Keratinocyte (primary cell): Measurements from ENCODE around the gene CSNK1G2. TPM values are rescaled to one million over a fixed set of nuclear protein-coding genes. Genes with fewer than 3 reads are reported as not detected.
A peak's percentile ranks its signal among the peaks of the same experiment; 100 is the strongest.

Experiments
- DNase-seq: peaks from one replicate; pipeline ENCODE4 v3.0.0-alpha.2; 2011; ENCODE audit warnings: low read depth, missing footprints, low spot score
- FAIRE-seq: peaks from 2 replicates; lab custom pipeline; 2011; peaks lifted over from hg19 to GRCh38; lab: Jason Lieb, UNC
- H2AFZ ChIP-seq: 2 replicates; pipeline ENCODE4 v1.6.0; 2012; ENCODE audit warnings: low read length, control low read depth, inconsistent platforms; ENCODE audit not compliant: control insufficient read depth
- H3K27ac ChIP-seq: 2 replicates; pipeline ENCODE4 v1.5.1; 2011; ENCODE audit warnings: low read length; ENCODE audit not compliant: control insufficient read depth, insufficient read depth
- H3K27me3 ChIP-seq: 3 replicates; pipeline ENCODE4 v1.6.0; 2011; ENCODE audit warnings: low read length; ENCODE audit not compliant: control insufficient read depth, insufficient read depth; ENCODE audit errors: extremely low read depth
- H3K36me3 ChIP-seq, 2 experiments: 2 replicates in 1 of 2; 3 replicates in 1 of 2; pipeline ENCODE4 v1.5.1; 2011; ENCODE audit warnings: low read length in 2 of 2, mild to moderate bottlenecking in 1 of 2; ENCODE audit not compliant: control insufficient read depth in 2 of 2, insufficient read depth in 2 of 2; ENCODE audit errors: extremely low read depth in 1 of 2
- H3K4me1 ChIP-seq: 3 replicates; pipeline ENCODE4 v1.5.1; 2011; ENCODE audit warnings: low read length; ENCODE audit not compliant: control insufficient read depth, insufficient read depth; ENCODE audit errors: extremely low read depth
- H3K4me2 ChIP-seq: 3 replicates; pipeline ENCODE4 v1.6.0; 2011; ENCODE audit warnings: low read depth, low read length; ENCODE audit not compliant: control insufficient read depth, insufficient read depth; ENCODE audit errors: extremely low read depth
- H3K4me3 ChIP-seq, 3 experiments: fragments of 200-600 bp in 1 of 3; sonication (generic) in 1 of 3; 2 replicates in 2 of 3; 3 replicates in 1 of 3; pipeline ENCODE4 v1.5.1; 2011 to 2016; ENCODE audit warnings: low read length in 3 of 3, mild to moderate bottlenecking in 3 of 3, control low read depth in 2 of 3, inconsistent platforms in 1 of 3, low read depth in 1 of 3, mixed read lengths in 1 of 3, mixed run types in 1 of 3, moderate library complexity in 1 of 3; ENCODE audit not compliant: control insufficient read depth in 2 of 3, insufficient read depth in 2 of 3; ENCODE audit errors: extremely low read depth in 1 of 3
- H3K79me2 ChIP-seq: 2 replicates; pipeline ENCODE4 v1.6.0; 2012; ENCODE audit warnings: low read length; ENCODE audit not compliant: control insufficient read depth, insufficient read depth
- H3K9ac ChIP-seq: 3 replicates; pipeline ENCODE4 v1.6.0; 2011; ENCODE audit warnings: low read length; ENCODE audit not compliant: control insufficient read depth, insufficient read depth; ENCODE audit errors: extremely low read depth
- H3K9me1 ChIP-seq: 3 replicates; pipeline ENCODE4 v1.6.0; 2011; ENCODE audit warnings: low read length; ENCODE audit not compliant: control insufficient read depth, insufficient read depth; ENCODE audit errors: extremely low read depth
- H3K9me3 ChIP-seq: 2 replicates; pipeline ENCODE4 v1.5.1; 2012; ENCODE audit warnings: low read depth, low read length; ENCODE audit not compliant: control insufficient read depth
- H4K20me1 ChIP-seq: 3 replicates; pipeline ENCODE4 v1.6.0; 2011; ENCODE audit warnings: low read length; ENCODE audit not compliant: control insufficient read depth, insufficient read depth; ENCODE audit errors: extremely low read depth
- EZH2 ChIP-seq: IDR thresholded peaks from one replicate; pipeline ENCODE4 v1.6.1; 2012; ENCODE audit warnings: inconsistent platforms, mild to moderate bottlenecking, low read length, moderate library complexity
- dilution Hi-C: fragments of 300-500 bp; cut with MboI; formaldehyde crosslinking; loops from one replicate; pipeline ENCODE4 v1.7.0; 2020; ENCODE audit warnings: low sequenced_read_pairs; ENCODE audit not compliant: extremely low pct_ligation_motif_present
- polyA plus RNA-seq, 5 experiments: library from polyadenylated mRNA; depleted of rRNA in 3 of 5; stranded (reverse) in 3 of 5; stranded (forward) in 1 of 5; unstranded in 1 of 5; fragments of >200 nt; gene quantifications; 1 replicate in 1 of 5; 2 replicates in 3 of 5; 3 replicates in 1 of 5; pipeline versions ENCODE4 v1.2.1 to v1.2.3, GENCODE V29; 2011 to 2012; ENCODE audit warnings: missing spikeins in 2 of 5, low read depth in 1 of 5, low replicate concordance in 1 of 5
- TF ChIP-seq, protein P1 (sequence below), 3 experiments: IDR thresholded peaks in 1 of 3; conservative IDR thresholded peaks in 1 of 3; optimal IDR thresholded peaks in 1 of 3; 2 replicates in 2 of 3; 3 replicates in 1 of 3; pipeline versions ENCODE3 to v1.5.1; 2011; ENCODE audit warnings: low read length in 3 of 3, mild to moderate bottlenecking in 3 of 3, moderate library complexity in 2 of 3, control low read depth in 1 of 3, inconsistent platforms in 1 of 3; ENCODE audit not compliant: insufficient read depth in 2 of 3; ENCODE audit errors: extremely low read depth in 1 of 3

Gene CSNK1G2
- polyA plus RNA-seq, 1 donor (not counting 4 experiments of a cell fraction or from before 2014, with no cell fraction given) = 34.9 TPM

DNA sequence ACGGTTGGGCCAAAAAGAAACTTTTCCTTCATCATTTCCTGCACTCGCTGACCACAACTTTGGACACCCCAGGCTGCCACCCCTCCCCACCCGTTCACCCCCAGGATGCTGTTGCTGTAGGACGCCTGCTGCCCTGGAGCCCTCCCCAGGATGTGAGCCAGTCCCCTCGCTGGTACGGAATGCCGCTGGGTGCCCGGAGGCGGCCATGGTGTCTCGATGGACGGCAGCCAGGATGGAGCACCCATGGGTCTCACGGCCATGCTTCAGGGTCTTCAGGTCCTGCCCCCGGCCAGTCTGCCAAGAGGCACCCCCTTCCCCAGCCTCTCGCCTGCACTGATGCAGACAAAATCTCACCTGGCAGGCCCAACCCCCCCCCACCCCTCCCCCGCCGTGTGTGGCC is 15.4 kb upstream of the CSNK1G2 start:
- DNase-seq = no peak
- H3K27ac ChIP-seq = no peak overlapping the region
- peaks cover 4% of the 10 kb centered on the region for H3K4me1 ChIP-seq
- no peak for TF ChIP-seq EZH2
- TF ChIP-seq, protein P1, sequence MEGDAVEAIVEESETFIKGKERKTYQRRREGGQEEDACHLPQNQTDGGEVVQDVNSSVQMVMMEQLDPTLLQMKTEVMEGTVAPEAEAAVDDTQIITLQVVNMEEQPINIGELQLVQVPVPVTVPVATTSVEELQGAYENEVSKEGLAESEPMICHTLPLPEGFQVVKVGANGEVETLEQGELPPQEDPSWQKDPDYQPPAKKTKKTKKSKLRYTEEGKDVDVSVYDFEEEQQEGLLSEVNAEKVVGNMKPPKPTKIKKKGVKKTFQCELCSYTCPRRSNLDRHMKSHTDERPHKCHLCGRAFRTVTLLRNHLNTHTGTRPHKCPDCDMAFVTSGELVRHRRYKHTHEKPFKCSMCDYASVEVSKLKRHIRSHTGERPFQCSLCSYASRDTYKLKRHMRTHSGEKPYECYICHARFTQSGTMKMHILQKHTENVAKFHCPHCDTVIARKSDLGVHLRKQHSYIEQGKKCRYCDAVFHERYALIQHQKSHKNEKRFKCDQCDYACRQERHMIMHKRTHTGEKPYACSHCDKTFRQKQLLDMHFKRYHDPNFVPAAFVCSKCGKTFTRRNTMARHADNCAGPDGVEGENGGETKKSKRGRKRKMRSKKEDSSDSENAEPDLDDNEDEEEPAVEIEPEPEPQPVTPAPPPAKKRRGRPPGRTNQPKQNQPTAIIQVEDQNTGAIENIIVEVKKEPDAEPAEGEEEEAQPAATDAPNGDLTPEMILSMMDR (optimal IDR thresholded peaks at IDR 0.05 in 1 of 3, IDR thresholded peaks at IDR 0.05 in 1 of 3, conservative IDR thresholded peaks at IDR 0.05 in 1 of 3; ENCODE audit: extremely low read depth in 1 of 3, insufficient read depth in 2 of 3, low read length in 3 of 3) = no peak
- H3K27me3 ChIP-seq = no peaks in the 10 kb centered on the region
- dilution Hi-C loops = no loop called here
- no peaks in the 10 kb centered on the region for H3K9me1 ChIP-seq
- H3K36me3 ChIP-seq = peaks cover 8 to 17% of the 10 kb centered on the region in 2 experiments
- FAIRE-seq = no peak
- H3K9ac ChIP-seq = no peak overlapping the region
- H3K9me3 ChIP-seq = no peaks in the 10 kb centered on the region
- no peak overlapping the region for H2AFZ ChIP-seq
- H3K79me2 ChIP-seq = no peaks in the 10 kb centered on the region
- H3K4me2 ChIP-seq = no peak overlapping the region
- no peaks in the 10 kb centered on the region for H4K20me1 ChIP-seq
- H3K4me3 ChIP-seq = no peak overlapping the region

DNA sequence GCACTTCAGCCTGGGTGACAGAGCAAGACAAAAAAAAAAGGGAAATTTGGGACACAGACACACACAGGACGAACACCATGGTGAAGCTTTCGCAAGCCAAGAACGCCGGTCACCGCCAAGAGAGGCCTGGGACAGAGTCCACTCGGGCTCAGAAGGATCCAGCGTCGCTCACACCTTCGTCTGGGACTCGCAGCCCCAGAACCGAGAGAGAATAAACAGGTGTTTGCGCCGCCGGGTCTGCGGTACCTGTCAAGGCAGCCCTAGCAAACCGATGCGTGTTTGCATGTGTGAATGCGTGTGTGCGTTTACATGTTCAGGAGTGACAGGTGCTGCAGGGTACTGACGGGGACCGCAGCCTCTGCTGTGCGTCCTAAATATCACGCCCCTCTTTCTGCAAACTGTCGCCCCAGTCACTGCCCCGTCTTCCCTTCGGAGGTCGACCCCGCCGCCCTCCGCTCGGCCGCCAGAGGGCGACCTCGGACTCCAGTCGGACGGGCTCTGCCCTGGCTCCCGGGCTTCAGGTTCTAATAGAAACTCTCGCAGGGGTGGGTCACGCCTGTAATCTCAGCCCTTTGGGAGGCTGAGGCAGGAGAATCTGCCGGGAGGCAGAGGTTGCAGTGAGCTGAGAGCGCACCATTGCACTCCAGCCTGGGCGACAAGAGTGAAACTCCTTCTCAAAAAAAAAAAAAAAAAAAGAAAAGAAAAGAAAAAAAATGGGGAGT is 11.8 kb upstream of the CSNK1G2 start:
- Histone ChIP-seq H3K27me3 (no peaks in the 10 kb centered on the region), H2AFZ (peak overlapping the region; percentile 37), H3K4me1 (peaks cover 4% of the 10 kb centered on the region), H3K79me2 (no peaks in the 10 kb centered on the region), H3K4me3 (peak overlapping the region; percentile 3 to 25 (median 9)), H3K36me3 (no peaks in the 10 kb centered on the region), H3K9me1 (no peaks in the 10 kb centered on the region), H3K27ac (no peak overlapping the region), H3K9ac (peak overlapping the region; percentile 39), H3K4me2 (peak overlapping the region; percentile 61), H4K20me1 (no peaks in the 10 kb centered on the region), H3K9me3 (peaks cover 4% of the 10 kb centered on the region)
- DNase-seq (no peak), FAIRE-seq (no peak)
- dilution Hi-C loops = no loop called here
- TF ChIP-seq, protein P1 (optimal IDR thresholded peaks at IDR 0.05 in 1 of 3, IDR thresholded peaks at IDR 0.05 in 1 of 3, conservative IDR thresholded peaks at IDR 0.05 in 1 of 3; ENCODE audit: extremely low read depth in 1 of 3, insufficient read depth in 2 of 3, low read length in 3 of 3) = peak; percentile 74 to 90 (median 79)
- no peak for TF ChIP-seq EZH2
